ENCODE measurements around the gene TUBB6.

- no peak for TF ChIP-seq CTCF (IDR thresholded peaks at IDR 0.05; ENCODE audit: low read depth, low read length)
- TF ChIP-seq POLR2A (IDR thresholded peaks at IDR 0.05; ENCODE audit: extremely low read depth, insufficient read length) = no peak
Measured at GRCh38 chr18:12287684-12288402, 20.2 kb upstream of the TUBB6 start.
